H1 (cell line): ENCODE measurements around the gene CANX. TPM values are rescaled to one million over a fixed set of nuclear protein-coding genes. Genes with fewer than 3 reads are reported as not detected.

Experiments
- ASH2L ChIP-seq: fragments of 200-600, 300-600 bp; sonication (generic); IDR thresholded peaks from one replicate; pipeline ENCODE4 v1.7.1; 2017; ENCODE audit warnings: low read length
- BACH1 ChIP-seq: IDR thresholded peaks from 2 replicates; pipeline ENCODE4 v1.6.1; 2012; ENCODE audit warnings: low read length, improper control_type of control experiment
- BCL11A ChIP-seq, 2 experiments: IDR thresholded peaks; one replicate each; pipeline ENCODE4 v1.6.1; 2011; ENCODE audit warnings: low read depth in 2 of 2, low read length in 2 of 2, mild to moderate bottlenecking in 2 of 2
- CBX5 ChIP-seq: fragments of 300-800, 300-1000 bp; sonication (generic); IDR thresholded peaks from 2 replicates; pipeline ENCODE4 v1.7.1; 2016; ENCODE audit warnings: antibody characterized with exemption, low read length, low read depth
- CEBPB ChIP-seq: IDR thresholded peaks from 2 replicates; pipeline ENCODE4 v1.6.1; 2012; ENCODE audit warnings: low read depth, low read length
- CREB1 ChIP-seq: IDR thresholded peaks from 2 replicates; pipeline ENCODE4 v1.6.1; 2012; ENCODE audit warnings: inconsistent platforms
- EZH2 ChIP-seq: fragments of 200-600 bp; sonication (generic); IDR thresholded peaks from 2 replicates; pipeline ENCODE4 v1.7.1; 2012; ENCODE audit warnings: low read depth, mild to moderate bottlenecking, moderate library complexity, low read length, inconsistent platforms; ENCODE audit not compliant: severe bottlenecking
- GTF2F1 ChIP-seq: IDR thresholded peaks from 2 replicates; pipeline ENCODE4 v1.6.1; 2012; ENCODE audit warnings: low read depth, low read length, improper control_type of control experiment, borderline replicate concordance
- HDAC2 ChIP-seq, 2 experiments: fragments of 300-600 bp in 1 of 2; sonication (generic) in 1 of 2; IDR thresholded peaks; 2 replicates each; pipeline ENCODE4 v1.6.1; 2011 to 2012; ENCODE audit warnings: low read depth in 2 of 2, low read length in 2 of 2, mild to moderate bottlenecking in 2 of 2, moderate library complexity in 2 of 2, borderline replicate concordance in 1 of 2, inconsistent platforms in 1 of 2
- HDAC6 ChIP-seq: IDR thresholded peaks from one replicate; pipeline ENCODE4 v1.7.1; 2012; ENCODE audit warnings: low read depth, mild to moderate bottlenecking, inconsistent platforms, low read length, moderate library complexity
- KDM1A ChIP-seq: fragments of 200-600, 300-600 bp; sonication (generic); IDR thresholded peaks from 2 replicates; pipeline ENCODE4 v1.7.1; 2016; ENCODE audit warnings: mild to moderate bottlenecking, low read length, borderline replicate concordance
- KDM5A ChIP-seq: fragments of 200-600 bp; IDR thresholded peaks from 2 replicates; pipeline ENCODE4 v1.7.1; 2012; ENCODE audit warnings: mild to moderate bottlenecking, low read length, inconsistent platforms, mixed read lengths
- NANOG ChIP-seq: IDR thresholded peaks from 2 replicates; pipeline ENCODE4 v1.6.1; 2011; ENCODE audit warnings: low read length, low read depth, mild to moderate bottlenecking, inconsistent platforms; ENCODE audit not compliant: insufficient read depth, poor library complexity, severe bottlenecking
- NRF1 ChIP-seq: IDR thresholded peaks from 2 replicates; pipeline ENCODE4 v1.6.1; 2011; ENCODE audit warnings: mild to moderate bottlenecking, low read depth, low read length, improper control_type of control experiment
- PHF8 ChIP-seq: fragments of 200-600 bp; sonication (generic); conservative IDR thresholded peaks from 2 replicates; pipeline ENCODE4 v1.7.1; 2012; ENCODE audit warnings: low read depth, mild to moderate bottlenecking, inconsistent platforms, low read length, moderate library complexity
- RAD21 ChIP-seq, 2 experiments: IDR thresholded peaks in 1 of 2; conservative IDR thresholded peaks in 1 of 2; 2 replicates each; pipeline ENCODE4 v1.6.1; 2011; ENCODE audit warnings: low read depth in 2 of 2, low read length in 2 of 2, improper control_type of control experiment in 1 of 2, inconsistent platforms in 1 of 2, mild to moderate bottlenecking in 1 of 2, moderate library complexity in 1 of 2
- RNF2 ChIP-seq: fragments of 200-900, 300-1000 bp; sonication (generic); IDR thresholded peaks from 2 replicates; pipeline ENCODE4 v1.7.1; 2016; ENCODE audit warnings: borderline replicate concordance, low read depth, mild to moderate bottlenecking, antibody characterized with exemption, low read length; ENCODE audit not compliant: poor library complexity, severe bottlenecking; ENCODE audit errors: missing control alignments
- RXRA ChIP-seq: IDR thresholded peaks from 2 replicates; pipeline ENCODE4 v1.6.1; 2011; ENCODE audit warnings: low read depth, mild to moderate bottlenecking, low read length, moderate library complexity; ENCODE audit not compliant: insufficient read depth
- SP1 ChIP-seq: IDR thresholded peaks from 2 replicates; pipeline ENCODE4 v1.6.1; 2011; ENCODE audit warnings: low read depth, low read length
- SP4 ChIP-seq: IDR thresholded peaks from 2 replicates; pipeline ENCODE4 v1.6.1; 2012; ENCODE audit warnings: low read length, inconsistent platforms
- SRF ChIP-seq: IDR thresholded peaks from 2 replicates; pipeline ENCODE4 v1.6.1; 2011; ENCODE audit warnings: mild to moderate bottlenecking, low read depth, low read length, moderate library complexity
- SUZ12 ChIP-seq: fragments of 200-600 bp; sonication (generic); IDR thresholded peaks from 2 replicates; pipeline ENCODE4 v1.6.1; 2012; ENCODE audit warnings: mild to moderate bottlenecking, inconsistent platforms, low read length, moderate library complexity, mixed read lengths
- TAF1 ChIP-seq: IDR thresholded peaks from 2 replicates; pipeline ENCODE4 v1.6.1; 2011; ENCODE audit warnings: mild to moderate bottlenecking, low read depth, low read length
- TAF7 ChIP-seq: optimal IDR thresholded peaks from 2 replicates; pipeline ENCODE3; 2011; ENCODE audit warnings: low read depth, mild to moderate bottlenecking, inconsistent platforms, low read length, moderate library complexity, borderline replicate concordance
- polyA plus RNA-seq, 7 experiments: library from polyadenylated mRNA; depleted of rRNA in 3 of 7; stranded (reverse) in 5 of 7; unstranded in 2 of 7; fragments of >200 nt in 5 of 7; fragments of 200-250 nt in 2 of 7; gene quantifications; 1 replicate in 5 of 7; 2 replicates in 1 of 7; 4 replicates in 1 of 7; pipeline versions ENCODE4 v1.2.1 to v1.2.3, GENCODE V29; 2011 to 2013; ENCODE audit warnings: missing spikeins in 2 of 7, mixed read lengths in 2 of 7
- total RNA-seq: library from RNA; stranded (reverse); fragmentation: NEBNext Ultra II Directional; extraction: Animal tissue kit (Norgen Biotek cat#: 25700); gene quantifications from 2 replicates; pipeline ENCODE4 v1.2.1, GENCODE V29; 2021

CANX gene
- total and polyA plus RNA-seq, 2 of the 8 experiments (the other 6 are each of a cell fraction or from before 2014, with no cell fraction given) = 136 to 691 TPM

- TF ChIP-seq SUZ12 = no peak
- peak; percentile 19; the same call in 1 of the 2 replicates for TF ChIP-seq NRF1
- TF ChIP-seq HDAC6 = no peak
- TF ChIP-seq RXRA = no peak
- TF ChIP-seq RAD21 (IDR thresholded peaks at IDR 0.05 in 1 of 2, conservative IDR thresholded peaks at IDR 0.05 in 1 of 2; ENCODE audit: low read depth in 2 of 2, low read length in 2 of 2) = no peak
- TF ChIP-seq RNF2 = no peak
- peak; percentile 52 for TF ChIP-seq TAF7
- no peak for TF ChIP-seq GTF2F1
- peak; percentile 98 for TF ChIP-seq SP1
- TF ChIP-seq BACH1 = peak; percentile 89
- TF ChIP-seq ASH2L = peak; percentile 72
- TF ChIP-seq SRF = no peak
- TF ChIP-seq KDM5A = no peak
- no peak for TF ChIP-seq NANOG
- TF ChIP-seq PHF8 = peak; percentile 71
- no peak for TF ChIP-seq BCL11A (IDR thresholded peaks at IDR 0.05; ENCODE audit: low read depth in 2 of 2, low read length in 2 of 2)
- no peak for TF ChIP-seq CEBPB
- no peak for TF ChIP-seq EZH2
- no peak for TF ChIP-seq KDM1A
- TF ChIP-seq HDAC2 (IDR thresholded peaks at IDR 0.05; ENCODE audit: borderline replicate concordance in 1 of 2, low read depth in 2 of 2, low read length in 2 of 2) = no peak
- TF ChIP-seq CREB1 = peak; percentile 76
- TF ChIP-seq SP4 = peak; percentile 89
- TF ChIP-seq CBX5 = no peak
- TF ChIP-seq TAF1 = peak; percentile 65; the same call in 1 of the 2 replicates
These were observed 503 bp upstream of the CANX start (continued) for GRCh38 chr5:179697993-179698934.
